Muscle layer of colon (tissue), 2 donors: ENCODE measurements around the gene PAXX.
A peak's percentile ranks its signal among the peaks of the same experiment; 100 is the strongest.
"Not testable (repeated sequence)": the region's sequence is repeated elsewhere in the genome, so short reads cannot be mapped to it uniquely, and the experiment has no call there.

Source experiments
- H3K27ac ChIP-seq: one replicate; pipeline ENCODE4 v1.7.0; 2013; ENCODE audit warnings: low read depth, mild to moderate bottlenecking, low read length, moderate library complexity
- H3K27me3 ChIP-seq, 2 donors: one replicate each; pipeline ENCODE4 v1.7.0; 2013; ENCODE audit warnings: low read length in 2 of 2, mild to moderate bottlenecking in 2 of 2; ENCODE audit not compliant: insufficient read depth in 2 of 2, control insufficient read depth in 1 of 2
- H3K36me3 ChIP-seq: one replicate; pipeline ENCODE4 v1.7.0; 2013; ENCODE audit warnings: mild to moderate bottlenecking, low read length; ENCODE audit not compliant: insufficient read depth
- H3K4me1 ChIP-seq: one replicate; pipeline ENCODE4 v1.7.0; 2013; ENCODE audit warnings: mild to moderate bottlenecking, low read length; ENCODE audit not compliant: insufficient read depth
- H3K4me3 ChIP-seq, 2 donors: one replicate each; pipeline ENCODE4 v1.7.0; 2013; ENCODE audit warnings: low read length in 2 of 2, low read depth in 1 of 2, mild to moderate bottlenecking in 1 of 2, moderate library complexity in 1 of 2
- H3K9ac ChIP-seq: one replicate; pipeline ENCODE4 v1.7.0; 2013; ENCODE audit warnings: low read length
- H3K9me3 ChIP-seq: one replicate; pipeline ENCODE4 v1.7.0; 2013; ENCODE audit warnings: mild to moderate bottlenecking, low read length
- donor health status: abdominal sarcoma.
- donor health status: Adenocarcinoma of cecum.

The PAXX gene

DNA sequence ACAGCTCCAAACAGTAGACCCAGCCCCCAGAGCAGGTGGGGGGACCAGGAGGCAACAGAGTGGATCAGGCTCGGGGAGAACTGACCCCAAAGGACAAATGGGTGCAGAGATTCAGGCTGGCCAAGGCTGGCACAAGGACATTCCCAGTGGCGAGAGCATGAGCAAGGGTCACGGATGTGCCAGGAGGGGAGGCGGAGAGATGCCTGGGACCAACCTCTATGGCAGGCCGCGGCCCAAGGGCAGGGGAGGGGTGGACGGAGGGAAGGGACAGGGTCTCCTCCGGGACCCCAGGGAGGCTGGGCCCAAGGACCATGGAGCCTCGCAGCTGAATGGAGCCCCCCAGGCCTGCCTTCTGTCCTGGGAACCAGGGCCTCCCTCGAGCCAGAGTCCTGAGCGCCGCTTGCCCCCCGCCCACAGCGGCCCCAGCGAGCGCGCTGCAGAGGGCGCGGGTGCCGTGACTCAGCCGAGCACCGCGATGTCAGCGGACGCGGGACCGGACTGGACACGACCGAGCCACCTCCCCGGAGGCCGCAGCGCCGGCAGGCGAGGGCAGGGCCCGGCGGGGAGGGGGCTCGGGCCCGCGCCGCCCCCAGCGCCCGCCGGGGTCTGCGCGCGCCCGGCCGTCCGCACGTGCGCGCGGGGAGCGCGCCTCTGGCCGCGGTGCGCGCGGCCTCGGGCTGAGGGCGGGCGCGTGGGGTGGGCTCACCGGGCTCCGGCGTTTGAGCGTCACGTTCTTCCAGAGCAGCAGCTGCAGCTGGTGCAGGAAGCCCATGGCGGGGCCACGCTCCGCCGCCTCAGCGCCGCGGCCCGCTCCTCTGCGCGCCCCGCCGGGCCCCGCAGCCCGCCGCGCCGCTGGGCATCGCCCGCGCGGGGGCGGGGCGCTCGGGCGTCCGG, 35.4 kb downstream of the PAXX start, which contains the start of gene ABCA2:
Gene ABCA2, minus strand, starts transcription at position 869 of the 894 bp plus-strand sequence. Its CDS starts 97 bp downstream, at position 772.
- Histone ChIP-seq H3K4me3 (peak within 1 kb of the TSS; percentile 38 to 71), H3K9ac (no peak within 1 kb of the TSS), H3K4me1 (peaks cover 27% of the 10 kb centered on the region), H3K27ac (peak within 1 kb of the TSS; percentile 52), H3K9me3 (no peaks in the 10 kb centered on the region), H3K27me3 (no peaks in the 10 kb centered on the region), H3K36me3 (no peaks in the 10 kb centered on the region)

DNA sequence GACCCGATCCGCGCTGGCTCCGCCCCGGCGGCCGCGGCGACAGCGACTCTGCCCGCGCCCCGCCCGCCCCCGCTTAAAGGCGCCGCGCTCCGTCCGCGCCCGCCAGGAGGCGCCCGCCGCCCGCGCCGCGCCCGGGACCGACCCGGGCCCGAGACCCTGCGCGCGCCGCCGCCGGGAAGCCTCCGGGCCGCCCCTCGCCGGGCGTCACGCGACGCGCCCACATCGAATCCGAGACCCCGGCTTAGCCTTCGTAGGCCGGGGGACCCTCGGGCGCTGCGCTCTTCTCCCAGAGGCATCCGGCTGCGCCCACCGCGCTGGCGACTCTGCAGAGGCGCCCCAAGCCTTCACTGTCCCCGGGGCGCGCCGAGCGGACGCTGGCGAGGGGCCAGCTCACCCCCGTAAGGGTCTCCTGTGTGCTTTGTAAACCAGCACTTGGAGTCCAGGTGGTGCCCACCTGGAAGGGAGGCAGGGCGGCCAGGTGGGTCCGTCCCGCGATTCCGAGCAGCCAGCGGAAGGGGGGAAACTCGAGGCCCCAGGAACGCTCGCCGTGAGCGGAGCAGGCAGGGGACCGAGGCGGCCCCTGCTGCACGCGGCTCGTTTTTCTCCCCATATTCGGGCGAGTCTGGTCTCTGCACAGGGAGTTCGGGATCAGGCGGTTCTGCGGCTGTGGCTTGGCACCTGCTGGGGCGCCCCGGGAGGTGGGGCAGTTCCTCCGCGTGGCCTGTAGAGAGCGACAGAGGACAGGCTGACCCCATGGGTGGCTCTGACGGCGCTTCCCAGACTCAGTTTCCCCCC, 36.2 kb downstream of the PAXX start:
- Histone ChIP-seq H3K36me3 (no peaks in the 10 kb centered on the region), H3K4me3 (peak overlapping the region; percentile 38 to 71), H3K4me1 (peaks cover 27% of the 10 kb centered on the region), H3K27ac (peak overlapping the region; percentile 52), H3K9me3 (no peaks in the 10 kb centered on the region), H3K27me3 (no peaks in the 10 kb centered on the region), H3K9ac (no peak overlapping the region)

DNA sequence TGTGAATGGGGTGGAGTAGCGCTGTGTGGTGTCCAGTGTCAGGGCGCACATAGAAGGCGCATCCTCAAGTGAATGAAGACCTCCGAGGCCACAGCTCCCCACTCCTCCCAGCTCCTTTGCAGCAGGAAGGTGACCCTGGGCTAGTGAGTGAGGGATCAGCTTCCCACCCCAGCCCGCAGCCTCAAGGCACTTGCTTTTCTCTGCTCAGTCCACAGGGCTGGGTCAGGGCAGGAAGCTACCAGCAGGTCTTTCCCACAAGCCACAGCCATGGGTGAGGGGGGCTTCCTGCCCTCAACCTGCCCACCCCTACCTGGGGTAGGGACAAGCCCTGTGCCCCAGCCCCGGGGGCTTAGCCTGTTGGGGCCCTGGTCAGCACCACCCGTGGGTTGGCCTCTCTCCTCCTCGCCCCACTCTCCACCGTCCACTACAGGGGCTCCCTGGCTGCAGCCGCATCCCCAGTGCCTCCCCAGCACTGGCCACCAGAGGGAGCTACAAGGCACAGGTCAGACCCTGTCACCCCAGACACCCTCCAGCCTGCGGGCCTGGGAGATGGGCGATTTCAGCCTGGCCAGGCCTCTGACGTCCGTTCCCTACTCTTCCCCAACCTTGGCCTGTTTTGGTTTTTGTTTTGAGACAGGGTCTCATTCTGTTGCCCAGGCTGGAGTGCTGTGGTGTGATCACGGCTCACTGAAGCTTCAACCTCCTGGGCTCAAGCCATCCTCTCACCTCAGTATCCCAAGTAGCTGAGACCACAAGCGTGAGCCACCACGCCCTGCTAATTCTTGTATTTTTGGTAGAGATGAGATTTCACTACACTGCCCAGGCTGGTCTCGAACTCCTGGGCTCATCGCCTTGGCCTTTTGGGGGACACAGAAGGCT, 37.1 kb downstream of the PAXX start:
- Histone ChIP-seq H3K4me1 (peaks cover 27% of the 10 kb centered on the region), H3K27me3 (no peaks in the 10 kb centered on the region), H3K9ac (no peak overlapping the region), H3K4me3 (peak overlapping the region in 1 of 2 donors; percentile 71), H3K9me3 (no peaks in the 10 kb centered on the region), H3K36me3 (no peaks in the 10 kb centered on the region), H3K27ac (peak overlapping the region; percentile 52)

DNA sequence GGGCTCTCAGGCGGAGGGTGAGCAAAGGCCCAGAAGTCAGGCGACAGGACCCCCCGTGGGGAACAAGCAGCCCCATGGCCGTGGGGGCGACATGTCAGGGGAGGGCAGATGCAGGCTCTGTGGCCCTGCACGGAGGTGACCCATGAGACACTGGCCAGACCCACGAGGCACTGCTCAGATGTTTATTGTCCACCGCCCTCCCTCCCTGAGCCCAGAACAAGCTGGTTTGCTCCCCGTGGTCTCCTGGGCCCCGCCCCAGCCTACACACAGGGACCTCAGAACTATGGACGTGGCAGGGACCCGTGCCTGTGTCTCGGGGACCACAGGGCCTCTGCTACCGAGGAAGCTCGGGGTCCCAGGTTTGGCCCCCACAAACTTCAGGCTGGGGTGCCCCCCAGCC, 37.8 kb downstream of the PAXX start:
- H3K4me1 ChIP-seq, result peaks cover 27% of the 10 kb centered on the region
- H3K9me3 ChIP-seq, result no peaks in the 10 kb centered on the region
- peaks cover 0 to 7% of the 10 kb centered on the region in 2 donors for H3K27me3 ChIP-seq
- H3K9ac ChIP-seq, result no peak overlapping the region
- H3K4me3 ChIP-seq, result no peak overlapping the region
- H3K27ac ChIP-seq, result no peak overlapping the region
- H3K36me3 ChIP-seq, result no peaks in the 10 kb centered on the region

DNA sequence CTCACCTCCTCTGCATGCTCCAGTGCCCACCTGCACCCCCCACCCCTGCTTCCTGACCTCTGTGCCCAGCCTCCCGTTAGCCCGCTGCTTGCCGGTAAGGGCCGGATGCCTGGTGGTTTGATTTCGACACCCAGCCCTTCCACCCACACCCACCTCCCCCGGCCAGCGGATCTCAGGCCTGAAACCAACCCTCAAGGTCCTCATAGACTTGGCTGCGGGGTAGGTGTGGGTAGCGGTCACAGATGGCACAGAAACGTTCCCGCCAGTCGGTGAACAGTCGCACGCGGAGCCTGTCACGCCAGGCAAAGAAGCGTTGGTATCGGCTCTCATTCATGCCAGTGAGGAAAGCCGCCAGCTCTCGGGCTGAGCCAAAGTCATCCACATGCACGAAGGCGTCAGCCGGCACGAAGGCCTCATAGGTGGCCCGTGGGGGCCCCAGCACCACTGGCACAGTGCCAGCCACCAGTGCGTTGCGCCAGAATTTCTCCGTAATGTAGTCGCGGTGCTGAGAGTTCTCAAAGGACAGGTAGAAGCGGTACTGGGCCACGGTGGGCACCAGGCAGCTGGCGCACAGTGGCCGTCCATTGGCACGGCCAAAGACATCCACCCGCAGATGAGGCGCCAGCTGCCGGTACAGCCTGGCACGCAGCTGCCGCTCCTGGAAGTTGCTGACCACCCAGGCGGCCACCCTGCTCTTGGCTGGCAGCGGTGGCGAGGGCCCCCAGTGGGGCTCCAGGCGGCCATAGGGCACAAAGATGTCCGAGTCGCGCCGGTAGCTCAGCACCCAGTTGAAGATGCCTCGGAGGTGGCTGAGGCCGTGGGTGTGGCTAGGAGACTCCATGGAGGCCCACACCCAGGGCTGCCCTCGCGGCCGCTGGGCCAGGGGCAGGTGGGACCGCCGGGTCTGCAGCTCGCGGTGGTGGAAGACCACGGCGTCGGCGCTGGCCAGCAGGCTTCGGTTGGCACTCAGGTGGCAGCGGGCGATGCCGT, 38.6 kb downstream of the PAXX start:
- peaks cover 27% of the 10 kb centered on the region for H3K4me1 ChIP-seq
- no peak overlapping the region for H3K27ac ChIP-seq
- H3K9ac ChIP-seq, result no peak overlapping the region
- H3K9me3 ChIP-seq, result no peaks in the 10 kb centered on the region
- no peak overlapping the region for H3K4me3 ChIP-seq
- H3K36me3 ChIP-seq, result no peaks in the 10 kb centered on the region
- H3K27me3 ChIP-seq, result peaks cover 2 to 7% of the 10 kb centered on the region in 2 donors

DNA sequence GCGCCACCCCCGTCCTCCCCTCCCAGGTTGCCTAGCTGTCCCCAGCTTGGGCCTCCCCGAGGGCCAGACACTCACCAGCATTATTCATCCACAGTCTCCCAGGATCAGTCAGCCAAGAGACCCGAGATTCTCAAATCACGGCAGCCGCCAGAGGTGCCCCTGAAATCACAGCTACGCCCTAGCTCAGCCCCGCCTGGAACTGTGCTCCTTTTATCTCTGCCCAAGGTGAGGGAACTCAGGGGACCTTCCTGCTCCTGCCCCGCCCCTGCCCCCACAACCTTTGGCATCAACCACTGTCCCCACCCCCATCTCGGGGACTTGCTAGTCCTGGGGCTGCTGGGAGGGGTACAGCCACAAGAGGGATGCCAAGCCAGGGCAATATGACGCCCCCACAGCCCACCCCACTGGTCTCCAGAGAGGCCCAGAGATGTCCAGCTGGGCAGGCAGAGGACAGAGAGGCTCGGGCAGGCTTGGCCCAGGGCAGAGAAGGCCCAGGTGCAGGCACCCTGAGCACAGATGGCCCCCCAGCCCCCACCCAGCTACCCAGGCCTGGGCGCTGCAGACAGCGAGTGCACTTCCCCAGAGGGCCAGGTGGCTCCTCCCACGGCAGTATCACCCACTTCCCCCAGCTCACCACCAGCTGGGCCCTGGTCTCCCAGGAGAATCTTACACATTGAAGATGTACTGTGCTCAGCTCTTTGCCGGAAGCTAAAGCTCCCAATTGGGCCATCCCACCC, 39.9 kb downstream of the PAXX start, which contains the start of gene FUT7:
Gene FUT7, minus strand, starts transcription at position 185 of the 737 bp plus-strand sequence. Its CDS starts 97 bp downstream, at position 88.
- Histone ChIP-seq H3K4me3 (no peak within 1 kb of the TSS), H3K27ac (no peak within 1 kb of the TSS), H3K36me3 (no peaks in the 10 kb centered on the region), H3K9ac (no peak within 1 kb of the TSS), H3K4me1 (peaks cover 18% of the 10 kb centered on the region), H3K27me3 (peaks cover 3 to 7% of the 10 kb centered on the region in 2 donors), H3K9me3 (no peaks in the 10 kb centered on the region)

DNA sequence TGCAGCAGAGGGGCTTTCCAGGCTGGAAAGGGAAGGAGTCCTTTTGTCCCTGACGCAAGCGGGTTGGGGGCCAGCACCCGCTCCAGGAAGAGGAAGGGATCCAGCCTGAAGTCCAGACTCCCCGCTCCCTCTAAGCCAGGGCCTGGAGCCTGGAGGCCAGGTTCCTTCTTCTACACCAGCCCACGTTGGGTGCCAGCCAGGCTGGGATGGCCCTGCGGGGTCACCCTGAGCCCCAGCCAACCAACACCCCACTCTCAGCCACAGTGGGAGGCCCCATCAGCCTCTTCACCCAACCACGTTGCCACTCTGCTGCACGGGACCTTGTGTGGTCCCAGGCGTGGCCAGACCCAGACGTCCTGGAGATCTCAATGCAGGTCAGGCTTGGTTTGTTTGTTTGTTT, 40.6 kb downstream of the PAXX start:
- Histone ChIP-seq H3K4me3 (no peak overlapping the region), H3K27ac (no peak overlapping the region), H3K27me3 (peaks cover 3 to 7% of the 10 kb centered on the region in 2 donors), H3K4me1 (peaks cover 14% of the 10 kb centered on the region), H3K36me3 (no peaks in the 10 kb centered on the region), H3K9me3 (no peaks in the 10 kb centered on the region), H3K9ac (no peak overlapping the region)

DNA sequence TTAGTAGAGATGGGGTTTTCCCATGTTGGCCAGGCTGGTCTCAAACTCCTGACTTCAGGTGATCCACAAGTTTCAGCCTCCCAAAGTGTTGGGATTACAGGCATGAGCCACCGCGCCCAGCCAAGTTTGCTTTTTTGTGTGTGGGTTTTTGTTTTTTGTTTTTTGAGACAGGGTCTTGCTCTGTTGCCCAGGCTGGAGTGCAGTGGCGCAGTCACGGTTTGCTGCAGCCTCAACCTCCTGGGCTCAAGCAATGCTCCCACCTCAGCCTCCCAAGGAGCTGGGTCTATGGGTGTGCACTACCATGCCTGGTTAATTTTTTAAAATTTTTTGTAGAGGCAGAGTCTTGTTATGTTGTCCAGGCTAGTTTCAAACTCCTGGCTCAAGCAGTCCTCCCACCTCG, 41.3 kb downstream of the PAXX start:
- H3K27ac ChIP-seq, H3K4me3 ChIP-seq, H3K9me3 ChIP-seq, H3K9ac ChIP-seq, H3K36me3 ChIP-seq, H3K27me3 ChIP-seq: not testable (repeated sequence)
- peaks cover 13% of the 10 kb centered on the region for H3K4me1 ChIP-seq

DNA sequence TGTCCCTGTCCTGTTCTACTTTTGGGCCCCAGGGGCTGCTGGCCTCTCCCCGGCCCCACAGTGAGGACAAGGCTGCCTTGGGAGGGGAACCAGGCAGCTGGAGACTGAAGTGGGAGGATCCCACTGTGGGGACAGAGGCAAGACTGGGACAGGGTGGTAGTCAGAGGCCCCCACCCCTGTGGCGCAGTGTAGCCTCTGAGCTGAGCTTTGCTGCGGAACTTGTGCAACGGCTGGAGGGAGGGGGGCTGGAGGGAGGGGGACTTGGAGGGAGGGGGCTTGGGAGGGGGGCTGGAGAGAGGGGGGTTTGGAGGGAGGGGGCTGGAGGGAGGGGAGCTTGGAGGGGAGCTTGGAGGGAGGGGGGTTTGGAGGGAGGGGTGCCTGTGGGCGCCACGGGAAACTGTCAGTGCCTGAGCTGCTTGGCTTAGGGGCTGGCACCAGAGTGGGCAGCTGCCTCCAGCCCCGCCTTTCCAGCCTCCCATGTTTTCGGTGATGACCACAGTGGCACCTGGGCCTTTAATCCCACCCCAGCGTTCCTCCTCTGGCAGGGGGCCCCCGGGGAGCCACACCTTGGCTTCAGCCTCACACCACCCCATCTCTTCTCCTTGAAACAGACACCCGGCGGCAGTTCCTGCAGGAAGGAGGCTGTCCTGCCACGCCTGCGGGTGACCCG, 42.0 kb downstream of the PAXX start:
- Histone ChIP-seq H3K4me1 (peaks cover 6% of the 10 kb centered on the region), H3K36me3 (peaks cover 6% of the 10 kb centered on the region), H3K9ac (no peak overlapping the region), H3K27me3 (peaks cover 3 to 7% of the 10 kb centered on the region in 2 donors), H3K9me3 (no peaks in the 10 kb centered on the region), H3K4me3 (no peak overlapping the region), H3K27ac (no peak overlapping the region)
